ENCODE data around the gene CXCR6. TPM values are rescaled to one million over a fixed set of nuclear protein-coding genes. Genes with fewer than 3 reads are reported as not detected.

CXCR6 gene
- total and polyA plus RNA-seq, 2 of the 8 experiments (the other 6 are each of a cell fraction or from before 2014, with no cell fraction given) = not detected

GRCh38 chr3:45938043-45938435 lies 5.2 kb upstream of the CXCR6 start:
- FAIRE-seq = no peak
- WGBS, 2 experiments (ENCODE audit: extremely low coverage in 1 of 2, insufficient coverage in 1 of 2, insufficient read length in 1 of 2, insufficient replicate concordance in 2 of 2, low coverage in 1 of 2, low lambda C conversion rate in 2 of 2, missing lambda C conversion rate in 1 of 2) = 96% methylated on average over 4 of the region's 4 CpGs; no CpG with 5 or more reads in 1 of the 2 experiments
- H4K91ac ChIP-seq (replicated peaks; ENCODE audit: insufficient read length, low read length) = no peak overlapping the region
- no peak for TF ChIP-seq SIN3A (conservative IDR thresholded peaks at IDR 0.05 in 1 of 2, IDR thresholded peaks at IDR 0.05 in 1 of 2; ENCODE audit: low read depth in 1 of 2, low read length in 2 of 2)
- no peak for TF ChIP-seq USF2 (IDR thresholded peaks at IDR 0.05; ENCODE audit: low read length)
- no peak for TF ChIP-seq BACH1 (IDR thresholded peaks at IDR 0.05; ENCODE audit: low read length)

More at GRCh38 chr3:45938043-45938435, 5.2 kb upstream of the CXCR6 start:
- Histone ChIP-seq H3K23me2 (ENCODE audit: low read depth, low read length) (no peaks in the 10 kb centered on the region), H3K14ac (ENCODE audit: insufficient read length) (no peak overlapping the region), H3K27me3 (replicated peaks in 1 of 4; ENCODE audit: control insufficient read depth in 3 of 4, extremely low read depth in 1 of 4, insufficient read depth in 3 of 4, low read length in 3 of 4) (no peaks in the 10 kb centered on the region), H3K4ac (replicated peaks; ENCODE audit: insufficient read length, low read depth, low read length) (no peak overlapping the region), H3K36me3 (ENCODE audit: control insufficient read depth in 2 of 4, insufficient read depth in 4 of 4, low read length in 3 of 4) (peaks cover 0 to 19% (median 4%) of the 10 kb centered on the region in 4 experiments; a peak in 6 of 8 replicates), H3K9ac (replicated peaks in 1 of 4; ENCODE audit: extremely low read depth in 1 of 4, low read depth in 3 of 4, low read length in 3 of 4) (no peak overlapping the region), H3K9me3 (ENCODE audit: insufficient read depth in 2 of 2, low read depth in 1 of 2, low read length in 1 of 2) (no peaks in the 10 kb centered on the region), H3K18ac (ENCODE audit: extremely low read depth, low read length) (no peak overlapping the region), H3K4me1 (replicated peaks in 1 of 4; ENCODE audit: control insufficient read depth in 3 of 4, insufficient read depth in 4 of 4, low read length in 3 of 4) (peaks cover 0 to 2% (median under 1%) of the 10 kb centered on the region in 4 experiments; a peak in 2 of 7 replicates), H3K56ac (replicated peaks; ENCODE audit: insufficient read length, low read depth, low read length) (no peak overlapping the region), H2AFZ (ENCODE audit: low read length) (no peak overlapping the region), H2BK5ac (ENCODE audit: low read depth, low read length) (no peak overlapping the region), H2AK5ac (ENCODE audit: low read depth, low read length) (no peak overlapping the region), H2BK12ac (ENCODE audit: low read depth, low read length) (no peak overlapping the region), H3K27ac (ENCODE audit: low read depth, low read length) (no peak overlapping the region), H3K23ac (ENCODE audit: insufficient read length) (no peak overlapping the region), H2BK20ac (ENCODE audit: low read length) (no peak overlapping the region), H2BK15ac (ENCODE audit: low read length) (no peak overlapping the region), H3K4me2 (ENCODE audit: insufficient read depth in 1 of 2, low read depth in 2 of 2, low read length in 2 of 2) (no peak overlapping the region), H3K79me1 (ENCODE audit: low read depth, low read length) (no peaks in the 10 kb centered on the region), H3K4me3 (ENCODE audit: extremely low read depth in 1 of 4, insufficient read depth in 2 of 4, low read depth in 3 of 4, low read length in 4 of 4) (no peak overlapping the region), H3K79me2 (ENCODE audit: control insufficient read depth in 1 of 2, insufficient read depth in 2 of 2, low read length in 2 of 2) (no peaks in the 10 kb centered on the region), H4K8ac (ENCODE audit: extremely low read depth, insufficient read depth, low read length) (no peak overlapping the region), H4K5ac (ENCODE audit: insufficient read length, low read depth, low read length) (no peak overlapping the region), H2BK120ac (replicated peaks; ENCODE audit: low read depth, low read length) (no peak overlapping the region), H4K20me1 (replicated peaks in 1 of 2; ENCODE audit: control insufficient read depth in 1 of 2, insufficient read depth in 2 of 2, low read length in 2 of 2) (peaks cover 0 to 2% of the 10 kb centered on the region in 2 experiments)
- ChIA-PET POLR2A (ENCODE audit: partially characterized antibody) (no interaction called here), CTCF (ENCODE audit: partially characterized antibody) (interaction anchor here (0.7 to 7.8 kb wide), 23 partner anchors 8 to 490 kb away, joined by 3 to 54 read pairs (median 4); no protein-coding TSS in a partner anchor)
- DNase-seq (ENCODE audit: low read depth in 1 of 2, low spot score in 2 of 2) = no peak
